HepG2 (cell line): ENCODE measurements around the gene PRKN.

Source experiments
- ELF1 ChIP-seq: sonication (generic); formaldehyde crosslinking; IDR thresholded peaks from 2 replicates; pipeline ENCODE4 v1.4.0; 2020; ENCODE audit warnings: missing genetic modification reagents
- HOXA5 ChIP-seq: sonication (generic); formaldehyde crosslinking; IDR thresholded peaks from 2 replicates; pipeline ENCODE4 v1.4.0; 2020; ENCODE audit warnings: missing genetic modification reagents
- MXD1 ChIP-seq: sonication (generic); formaldehyde crosslinking; IDR thresholded peaks from 2 replicates; pipeline ENCODE4 v1.4.0; 2020; ENCODE audit warnings: mild to moderate bottlenecking, missing genetic modification reagents
- MXI1 ChIP-seq: IDR thresholded peaks from 3 replicates; pipeline ENCODE4 v1.6.1; 2012; ENCODE audit warnings: low read depth, low read length, inconsistent platforms, borderline replicate concordance
- PHF8 ChIP-seq: sonication (generic); formaldehyde crosslinking; IDR thresholded peaks from 2 replicates; pipeline ENCODE4 v1.5.0; 2020; ENCODE audit warnings: missing genetic modification reagents
- RXRA ChIP-seq: sonication (generic); formaldehyde crosslinking; IDR thresholded peaks from 2 replicates; pipeline ENCODE4 v1.5.1; 2020; ENCODE audit warnings: missing genetic modification reagents
- ZNF660 ChIP-seq: sonication (generic); formaldehyde crosslinking; IDR thresholded peaks from 2 replicates; pipeline ENCODE4 v1.5.1; 2020; ENCODE audit warnings: mild to moderate bottlenecking, low read depth, missing genetic modification reagents, borderline replicate concordance

GRCh38 chr6:161833099-161833860 lies 894.3 kb downstream of the PRKN start:
- TF ChIP-seq MXD1: no peak
- no peak for TF ChIP-seq HOXA5 (CRISPR knock-in tag)
- no peak for TF ChIP-seq ELF1
- TF ChIP-seq RXRA (CRISPR knock-in tag): no peak
- no peak for TF ChIP-seq MXI1
- no peak for TF ChIP-seq ZNF660 (CRISPR knock-in tag)
- TF ChIP-seq PHF8: no peak
